ENCODE data around the gene JAK2. TPM values are rescaled to one million over a fixed set of nuclear protein-coding genes. Genes with fewer than 3 reads are reported as not detected.

The JAK2 gene
- total and polyA plus RNA-seq, 2 donors (not counting 3 experiments of a cell fraction or from before 2014, with no cell fraction given) = 2.1 to 10.3 TPM

DNA sequence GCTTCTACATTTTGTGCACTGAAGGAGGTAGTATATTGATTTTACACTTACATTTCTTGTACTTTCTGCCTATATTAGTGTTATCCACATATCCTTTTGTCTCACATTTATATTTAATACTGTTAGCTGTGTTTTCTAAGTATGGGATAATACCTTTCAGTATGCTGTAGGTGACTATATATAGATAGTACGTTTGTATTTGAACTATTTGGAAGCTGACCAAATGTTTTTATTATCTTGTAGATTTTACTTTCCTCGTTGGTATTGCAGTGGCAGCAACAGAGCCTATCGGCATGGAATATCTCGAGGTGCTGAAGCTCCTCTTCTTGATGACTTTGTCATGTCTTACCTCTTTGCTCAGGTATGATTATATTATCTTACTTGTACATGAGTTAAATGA is 59.1 kb downstream of the JAK2 start:
- POLR2A ChIA-PET = no interaction called here
- Histone ChIP-seq H3K27ac (ENCODE audit: insufficient read depth, low read depth, low read length) (no peak overlapping the region), H3K36me3 (ENCODE audit: control insufficient read depth in 2 of 2, extremely low read depth in 1 of 2, insufficient read depth in 2 of 2, low read length in 2 of 2) (peaks cover 0 to 3% of the 10 kb centered on the region in 2 experiments), H3K79me2 (ENCODE audit: control insufficient read depth, insufficient read depth, low read length) (no peaks in the 10 kb centered on the region), H3K9me3 (replicated peaks; ENCODE audit: control insufficient read depth, insufficient read depth, low read length) (no peaks in the 10 kb centered on the region), H3K27me3 (ENCODE audit: control insufficient read depth in 2 of 2, insufficient read depth in 2 of 2, low read length in 2 of 2) (no peaks in the 10 kb centered on the region), H3K9ac (replicated peaks; ENCODE audit: extremely low read depth, insufficient read depth, low read length) (no peak overlapping the region), H3K4me3 (replicated peaks in 1 of 3; ENCODE audit: insufficient read depth in 1 of 3, low read depth in 1 of 3, low read length in 3 of 3) (no peak overlapping the region), H3K9me1 (replicated peaks; ENCODE audit: control insufficient read depth, extremely low read depth, insufficient read depth, low read length) (no peaks in the 10 kb centered on the region), H4K20me1 (replicated peaks; ENCODE audit: control insufficient read depth, extremely low read depth, insufficient read depth, low read length) (no peaks in the 10 kb centered on the region), H3K4me2 (ENCODE audit: insufficient read depth, low read length) (no peak overlapping the region), H2AFZ (ENCODE audit: low read depth, low read length) (no peak overlapping the region), H3K4me1 (ENCODE audit: control insufficient read depth, extremely low read depth, insufficient read depth, low read length) (peaks cover 3% of the 10 kb centered on the region)
- dilution Hi-C loops (cut with MboI; ENCODE audit: extremely low pct_ligation_motif_present, low sequenced_read_pairs) (no loop called here), intact Hi-C loops (cut with micrococcal nuclease) (no loop called here)
- no peak for TF ChIP-seq GATA2 (IDR thresholded peaks at IDR 0.05; ENCODE audit: insufficient read depth, insufficient read length, low read depth, low read length)
- no peak for TF ChIP-seq FOS (IDR thresholded peaks at IDR 0.05; ENCODE audit: borderline replicate concordance, insufficient read depth, low read length)
- no peak for TF ChIP-seq POLR2AphosphoS5 (IDR thresholded peaks at IDR 0.05; ENCODE audit: insufficient read depth, low read depth, low read length)
- TF ChIP-seq, protein P1, sequence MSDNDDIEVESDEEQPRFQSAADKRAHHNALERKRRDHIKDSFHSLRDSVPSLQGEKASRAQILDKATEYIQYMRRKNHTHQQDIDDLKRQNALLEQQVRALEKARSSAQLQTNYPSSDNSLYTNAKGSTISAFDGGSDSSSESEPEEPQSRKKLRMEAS (IDR thresholded peaks at IDR 0.05; ENCODE audit: insufficient read depth, insufficient read length) = no peak
- TF ChIP-seq MYC (IDR thresholded peaks at IDR 0.05; ENCODE audit: low read depth, low read length) = no peak
- no peak for TF ChIP-seq JUN (IDR thresholded peaks at IDR 0.05; ENCODE audit: borderline replicate concordance, insufficient read depth, insufficient read length, low read depth)
- TF ChIP-seq EZH2 (IDR thresholded peaks at IDR 0.05; ENCODE audit: borderline replicate concordance, low read depth, low read length, severe bottlenecking) = no peak
- TF ChIP-seq POLR2A (IDR thresholded peaks at IDR 0.05; ENCODE audit: low read depth, low read length) = no peak
- TF ChIP-seq, protein P2, sequence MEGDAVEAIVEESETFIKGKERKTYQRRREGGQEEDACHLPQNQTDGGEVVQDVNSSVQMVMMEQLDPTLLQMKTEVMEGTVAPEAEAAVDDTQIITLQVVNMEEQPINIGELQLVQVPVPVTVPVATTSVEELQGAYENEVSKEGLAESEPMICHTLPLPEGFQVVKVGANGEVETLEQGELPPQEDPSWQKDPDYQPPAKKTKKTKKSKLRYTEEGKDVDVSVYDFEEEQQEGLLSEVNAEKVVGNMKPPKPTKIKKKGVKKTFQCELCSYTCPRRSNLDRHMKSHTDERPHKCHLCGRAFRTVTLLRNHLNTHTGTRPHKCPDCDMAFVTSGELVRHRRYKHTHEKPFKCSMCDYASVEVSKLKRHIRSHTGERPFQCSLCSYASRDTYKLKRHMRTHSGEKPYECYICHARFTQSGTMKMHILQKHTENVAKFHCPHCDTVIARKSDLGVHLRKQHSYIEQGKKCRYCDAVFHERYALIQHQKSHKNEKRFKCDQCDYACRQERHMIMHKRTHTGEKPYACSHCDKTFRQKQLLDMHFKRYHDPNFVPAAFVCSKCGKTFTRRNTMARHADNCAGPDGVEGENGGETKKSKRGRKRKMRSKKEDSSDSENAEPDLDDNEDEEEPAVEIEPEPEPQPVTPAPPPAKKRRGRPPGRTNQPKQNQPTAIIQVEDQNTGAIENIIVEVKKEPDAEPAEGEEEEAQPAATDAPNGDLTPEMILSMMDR (IDR thresholded peaks at IDR 0.05; ENCODE audit: extremely low read depth in 1 of 2, insufficient read depth in 1 of 2, low read depth in 1 of 2, low read length in 2 of 2) = no peak
- no peak for FAIRE-seq
- DNase-seq (ENCODE audit: low read depth, low spot score) = no peak
- BruUV-seq (replicated peaks) = no TSS peak
- CTCF ChIA-PET = interaction anchor here (0.6 to 1.5 kb wide), 3 partner anchors 15 to 263 kb away, joined by 3 read pairs; no protein-coding TSS in a partner anchor
